Liver (tissue), 3 donors: ENCODE data around the gene ZNF423.

Source experiments
- ATF3 ChIP-seq: IDR thresholded peaks from 2 replicates; pipeline ENCODE4 v1.6.1; 2016; ENCODE audit warnings: antibody characterized with exemption
- CTCF ChIP-seq: fragments of 150-350 bp; IDR thresholded peaks from 2 replicates; pipeline ENCODE4 v1.5.1; 2017; ENCODE audit warnings: improper control_type of control experiment, low read depth, low read length; ENCODE audit not compliant: missing input control
- FOXA1 ChIP-seq: IDR thresholded peaks from 2 replicates; pipeline ENCODE4 v1.6.1; 2016; ENCODE audit warnings: antibody characterized with exemption
- FOXA2 ChIP-seq: IDR thresholded peaks from 2 replicates; pipeline ENCODE4 v1.6.1; 2016; ENCODE audit warnings: antibody characterized with exemption
- HNF4A ChIP-seq, 2 donors: conservative IDR thresholded peaks; 2 replicates each; pipeline ENCODE4 v1.6.1; 2016; ENCODE audit warnings: antibody characterized with exemption in 2 of 2, mild to moderate bottlenecking in 2 of 2
- HNF4G ChIP-seq: IDR thresholded peaks from 2 replicates; pipeline ENCODE4 v1.6.1; 2016; ENCODE audit warnings: antibody characterized with exemption
- JUND ChIP-seq, 2 donors: IDR thresholded peaks; 2 replicates each; pipeline ENCODE4 v1.6.1; 2016; ENCODE audit warnings: antibody characterized with exemption in 2 of 2
- MAX ChIP-seq: IDR thresholded peaks from 2 replicates; pipeline ENCODE4 v1.6.1; 2016; ENCODE audit warnings: antibody characterized with exemption
- RAD21 ChIP-seq, 2 donors: IDR thresholded peaks; 2 replicates each; pipeline ENCODE4 v1.6.1; 2016; ENCODE audit warnings: antibody characterized with exemption in 2 of 2, mild to moderate bottlenecking in 2 of 2
- REST ChIP-seq: IDR thresholded peaks from 2 replicates; pipeline ENCODE4 v1.6.1; 2016; ENCODE audit warnings: antibody characterized with exemption, mild to moderate bottlenecking
- RXRA ChIP-seq, 2 donors: IDR thresholded peaks; 2 replicates each; pipeline ENCODE4 v1.6.1; 2017 to 2018; ENCODE audit warnings: antibody characterized with exemption in 2 of 2, mild to moderate bottlenecking in 1 of 2
- SP1 ChIP-seq: IDR thresholded peaks from 2 replicates; pipeline ENCODE4 v1.6.1; 2018; ENCODE audit warnings: antibody characterized with exemption, mild to moderate bottlenecking
- TAF1 ChIP-seq: conservative IDR thresholded peaks from 2 replicates; pipeline ENCODE4 v1.6.1; 2016; ENCODE audit warnings: antibody characterized with exemption, mild to moderate bottlenecking
- YY1 ChIP-seq: IDR thresholded peaks from 2 replicates; pipeline ENCODE4 v1.6.1; 2016; ENCODE audit warnings: antibody characterized with exemption, mild to moderate bottlenecking
- donor health status: healthy.
- donor health status: healthy.

- TF ChIP-seq CTCF (no peak), TAF1 (no peak), HNF4A (conservative IDR thresholded peaks at IDR 0.05) (no peak), MAX (no peak), REST (no peak), JUND (IDR thresholded peaks at IDR 0.05) (no peak), FOXA2 (no peak), FOXA1 (no peak), RXRA (IDR thresholded peaks at IDR 0.05) (no peak), HNF4G (no peak), RAD21 (IDR thresholded peaks at IDR 0.05) (no peak), YY1 (no peak), ATF3 (no peak), SP1 (no peak)
Observed at GRCh38 chr16:49809062-49809461, 46.9 kb downstream of the ZNF423 start.
